ENCODE results near the gene SOWAHC.

Gene SOWAHC

GRCh38 chr2:109648041-109648527 lies 33.9 kb downstream of the SOWAHC start:
- DNase-seq: no peak

DNA sequence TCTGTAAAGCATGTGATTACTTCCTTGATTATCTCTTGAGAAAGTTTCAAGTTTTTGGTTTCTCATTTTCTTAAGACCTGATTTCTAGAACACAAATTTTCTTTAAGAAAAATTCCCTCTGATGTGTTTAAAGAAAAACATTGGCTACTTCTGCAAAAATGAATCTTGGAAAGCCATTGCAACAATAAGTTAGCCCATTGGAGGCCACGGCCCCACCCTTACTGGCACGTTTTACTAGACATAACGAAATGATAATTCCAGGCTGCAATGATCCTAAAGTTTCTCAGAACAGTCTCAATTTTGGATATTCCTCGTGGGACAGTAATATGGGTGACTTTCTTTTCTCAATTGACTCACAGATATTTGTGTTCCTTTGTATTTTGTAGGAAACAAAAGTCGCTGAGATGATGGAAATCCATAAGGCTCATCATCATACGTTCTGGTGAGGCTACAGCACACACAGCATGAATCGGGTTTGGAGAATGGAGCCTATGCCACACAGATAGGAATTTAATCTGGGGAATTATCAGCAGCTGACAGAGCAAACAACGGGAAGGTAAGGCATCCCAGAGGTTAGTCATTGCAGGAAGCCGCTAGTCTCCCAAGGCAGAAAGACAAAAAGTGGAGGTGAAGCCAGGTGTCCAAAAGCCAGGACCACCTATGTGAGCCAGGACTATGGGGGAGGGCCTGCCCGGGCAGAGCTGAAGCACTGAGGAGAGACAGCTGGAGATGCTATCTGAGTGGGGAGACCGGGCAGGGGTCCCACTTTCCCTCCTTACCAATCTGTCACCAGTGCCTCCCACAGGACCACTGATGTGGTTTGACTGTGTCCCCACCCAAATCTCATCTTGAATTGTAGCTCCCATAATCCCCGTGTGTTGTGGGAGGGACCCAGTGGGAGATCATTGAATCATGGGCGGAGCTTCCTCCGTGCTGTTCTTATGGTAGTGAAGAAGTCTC lies 35.9 kb downstream of the SOWAHC start:
- no peak for DNase-seq

- DNase-seq: no peak
Measured at GRCh38 chr2:109654326-109655050, 40.3 kb downstream of the SOWAHC start.

- DNase-seq: no peak
Measured at GRCh38 chr2:109655287-109655686, 41.1 kb downstream of the SOWAHC start.

DNA sequence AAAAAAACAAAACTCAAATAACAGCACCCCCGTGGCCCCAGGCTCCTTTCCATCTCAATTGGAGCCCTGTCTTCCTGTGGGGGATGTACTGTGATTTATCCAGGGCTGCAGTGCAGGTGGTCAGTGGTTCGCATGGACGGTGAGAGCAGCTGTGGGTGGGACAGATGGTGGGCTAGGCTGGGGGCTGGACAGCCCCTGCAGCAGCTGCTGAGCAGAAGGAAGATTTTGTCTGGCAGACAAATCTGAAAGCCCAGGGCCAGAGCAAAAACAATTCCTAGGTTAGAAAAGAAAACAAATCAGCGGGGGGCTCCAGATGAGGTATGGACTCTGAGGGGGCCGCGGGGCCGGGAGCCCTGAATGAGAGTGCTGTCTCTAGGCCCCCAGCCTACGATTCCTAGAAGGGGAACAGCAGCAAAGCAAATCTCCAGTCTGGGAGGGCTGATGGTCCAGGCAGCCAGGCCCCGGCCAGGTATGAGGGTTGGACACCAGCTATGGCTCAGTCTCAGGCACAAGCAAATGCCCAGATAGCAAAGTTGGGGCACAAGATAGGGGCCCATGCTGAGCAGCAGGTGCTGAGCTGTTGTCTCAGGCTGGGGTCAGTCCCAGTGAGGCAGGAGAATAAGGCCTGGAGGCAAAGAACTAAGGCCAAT lies 45.4 kb downstream of the SOWAHC start:
- no peak for DNase-seq

DNA sequence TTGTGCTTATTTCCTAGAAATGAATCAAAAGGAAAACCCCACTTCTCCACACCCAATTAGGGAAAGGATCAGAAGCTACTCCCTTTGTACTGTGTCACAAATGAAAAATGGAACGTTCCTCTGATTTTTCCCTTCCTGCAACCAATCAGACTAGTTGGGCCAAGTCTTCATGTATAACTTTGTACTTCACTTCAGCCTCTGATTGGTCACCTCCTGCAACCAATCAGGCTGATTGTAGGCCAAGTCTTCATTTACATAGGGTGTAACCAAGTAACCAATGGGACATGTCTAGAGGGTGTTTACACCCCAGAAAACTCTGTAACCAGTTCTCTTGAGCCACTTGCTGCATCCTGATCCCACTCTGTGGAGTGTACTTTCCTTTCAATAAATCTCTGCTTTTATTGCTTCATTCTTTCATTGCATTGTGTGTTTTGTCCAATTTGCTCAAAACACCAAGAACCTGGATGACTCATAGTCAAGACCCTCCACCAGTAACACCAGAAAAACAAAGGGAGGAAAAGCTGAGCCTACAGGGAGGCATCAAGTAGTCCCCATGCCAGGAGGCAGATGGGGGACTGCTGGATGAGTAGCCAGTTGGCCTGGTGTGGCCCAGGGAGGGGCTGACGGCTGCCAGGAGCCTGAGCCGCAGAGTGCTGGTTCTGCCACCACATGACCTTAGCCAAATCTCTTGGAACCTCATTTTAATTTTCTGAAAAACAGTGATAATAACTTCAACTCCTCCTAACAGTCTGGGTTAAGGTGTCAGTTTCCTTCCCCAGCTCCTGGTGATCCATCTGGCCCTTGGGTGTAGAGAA lies 46.1 kb downstream of the SOWAHC start:
- no peak for DNase-seq

- no peak for DNase-seq
Measured at GRCh38 chr2:109662889-109663288, 48.7 kb downstream of the SOWAHC start.

DNA sequence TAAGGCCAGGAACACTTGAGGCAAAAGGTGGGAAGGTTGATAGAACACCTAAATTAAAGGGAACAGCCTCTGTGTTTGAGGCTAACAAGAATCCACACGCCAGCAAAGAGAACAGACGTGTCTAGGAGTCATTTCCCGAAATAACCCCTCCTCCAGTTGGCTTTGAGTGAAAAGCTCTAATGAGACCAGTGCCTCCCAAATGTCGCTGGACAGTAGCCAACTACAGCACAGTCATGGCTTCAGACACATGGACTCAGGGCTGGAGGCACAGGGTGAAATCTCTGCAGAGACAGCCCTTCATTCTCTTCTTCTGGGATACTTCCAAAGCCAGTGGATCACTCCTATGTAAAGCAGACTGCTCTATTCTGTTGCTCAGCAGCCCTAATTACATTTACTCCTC lies 49.6 kb downstream of the SOWAHC start:
- no peak for DNase-seq

DNA sequence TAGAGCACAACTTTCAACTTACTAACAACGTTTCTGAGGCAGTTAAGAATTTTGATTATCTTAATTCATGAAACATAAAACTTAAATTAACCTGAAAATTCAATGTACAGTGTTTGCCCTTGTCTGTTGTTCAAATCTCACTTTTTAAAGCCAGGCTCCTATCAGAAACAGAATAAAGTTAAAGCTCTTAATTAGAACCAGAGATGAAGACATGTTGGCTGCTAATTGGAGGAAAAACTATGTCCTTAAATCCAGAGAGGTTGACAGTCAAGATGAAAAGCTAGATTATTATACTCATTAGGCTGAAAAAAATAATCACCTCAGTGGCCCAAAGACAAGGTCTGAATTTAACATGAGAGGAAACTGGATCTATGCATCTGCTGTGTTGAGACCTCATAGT lies 52.3 kb downstream of the SOWAHC start:
- no peak for DNase-seq
